Neural progenitor cell (in vitro differentiated cells): ENCODE measurements around the gene BEGAIN.

Experiments used
- EZH2 ChIP-seq: fragments of 200-600 bp; sonication (generic); IDR thresholded peaks from 2 replicates; pipeline ENCODE4 v1.6.1; 2017; ENCODE audit warnings: antibody characterized with exemption, mild to moderate bottlenecking, moderate library complexity
- TF ChIP-seq, protein P1 (sequence below): fragments of 200-600 bp; sonication (generic); IDR thresholded peaks from 2 replicates; pipeline ENCODE4 v1.5.1; 2017; ENCODE audit warnings: antibody characterized with exemption, mild to moderate bottlenecking

DNA sequence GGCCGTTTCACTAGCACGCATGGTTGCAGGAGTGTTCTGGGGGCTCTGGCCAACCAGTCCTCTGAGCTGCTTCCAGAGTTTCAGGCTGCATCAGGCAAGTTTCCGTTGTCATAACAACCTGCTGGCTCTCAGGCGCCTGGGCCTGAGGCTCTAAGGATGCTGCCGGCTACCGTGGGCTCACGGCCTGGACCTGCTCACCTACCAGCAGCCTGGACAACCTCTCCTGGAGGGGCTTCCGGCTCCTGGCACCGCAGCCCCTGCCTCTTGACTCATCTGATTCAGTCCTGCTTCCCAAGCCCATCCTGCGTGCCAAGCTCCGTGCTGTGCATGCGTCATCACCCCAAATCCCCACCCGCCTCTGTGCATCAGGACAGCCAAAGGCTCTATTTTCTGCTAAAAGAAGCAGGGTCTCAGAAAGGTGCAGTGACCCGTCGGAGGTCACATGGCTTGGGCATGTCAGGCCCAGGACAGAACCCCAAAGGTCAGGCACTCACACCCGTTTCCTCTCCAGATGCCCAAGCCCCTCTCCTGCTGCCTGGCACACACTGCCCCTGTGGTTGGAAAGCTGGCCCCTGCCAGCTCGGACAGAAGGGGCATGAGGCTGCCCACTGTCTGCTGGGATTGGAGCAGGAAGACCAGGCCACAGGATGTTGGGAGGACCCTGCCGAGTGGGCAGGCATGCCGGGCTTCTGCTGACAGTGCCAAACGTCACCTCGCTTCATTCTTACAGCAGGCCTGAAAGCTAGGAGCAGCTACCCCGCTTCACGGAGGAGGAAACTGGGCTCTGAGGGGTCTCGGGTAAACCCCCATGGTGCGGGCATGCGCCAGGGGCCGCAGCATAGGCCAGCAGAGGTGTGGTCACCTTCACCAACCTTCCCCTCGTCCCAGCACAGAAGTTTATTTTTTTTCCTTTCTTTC lies 5.7 kb downstream of the BEGAIN start:
- TF ChIP-seq, protein P1, sequence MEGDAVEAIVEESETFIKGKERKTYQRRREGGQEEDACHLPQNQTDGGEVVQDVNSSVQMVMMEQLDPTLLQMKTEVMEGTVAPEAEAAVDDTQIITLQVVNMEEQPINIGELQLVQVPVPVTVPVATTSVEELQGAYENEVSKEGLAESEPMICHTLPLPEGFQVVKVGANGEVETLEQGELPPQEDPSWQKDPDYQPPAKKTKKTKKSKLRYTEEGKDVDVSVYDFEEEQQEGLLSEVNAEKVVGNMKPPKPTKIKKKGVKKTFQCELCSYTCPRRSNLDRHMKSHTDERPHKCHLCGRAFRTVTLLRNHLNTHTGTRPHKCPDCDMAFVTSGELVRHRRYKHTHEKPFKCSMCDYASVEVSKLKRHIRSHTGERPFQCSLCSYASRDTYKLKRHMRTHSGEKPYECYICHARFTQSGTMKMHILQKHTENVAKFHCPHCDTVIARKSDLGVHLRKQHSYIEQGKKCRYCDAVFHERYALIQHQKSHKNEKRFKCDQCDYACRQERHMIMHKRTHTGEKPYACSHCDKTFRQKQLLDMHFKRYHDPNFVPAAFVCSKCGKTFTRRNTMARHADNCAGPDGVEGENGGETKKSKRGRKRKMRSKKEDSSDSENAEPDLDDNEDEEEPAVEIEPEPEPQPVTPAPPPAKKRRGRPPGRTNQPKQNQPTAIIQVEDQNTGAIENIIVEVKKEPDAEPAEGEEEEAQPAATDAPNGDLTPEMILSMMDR, result no peak
- TF ChIP-seq EZH2, result no peak
